HG03571 (cell line): ENCODE data around the gene CD164.
"Not testable (repeated sequence)": the region's sequence is repeated elsewhere in the genome, so short reads cannot be mapped to it uniquely, and the experiment has no call there.

Source experiments
- ATAC-seq: cut with Tn5 transposase; IDR thresholded peaks from one replicate; pipeline ENCODE4 v1.9.1; 2021; ENCODE audit not compliant: unreplicated experiment

CD164 gene

GRCh38 chr6:109344226-109344625 lies 38.0 kb downstream of the CD164 start:
- ATAC-seq = no peak

GRCh38 chr6:109343518-109343917 lies 38.7 kb downstream of the CD164 start:
- ATAC-seq = no peak

GRCh38 chr6:109342911-109343310 lies 39.4 kb downstream of the CD164 start:
- no peak for ATAC-seq

GRCh38 chr6:109342506-109342905 lies 39.8 kb downstream of the CD164 start:
- no peak for ATAC-seq

GRCh38 chr6:109340811-109341210 lies 41.5 kb downstream of the CD164 start:
- ATAC-seq = no peak

- no peak for ATAC-seq
These were observed 42.2 kb downstream of the CD164 start for GRCh38 chr6:109339906-109340678.

GRCh38 chr6:109336221-109336961 lies 45.9 kb downstream of the CD164 start:
- no peak for ATAC-seq

- not testable (repeated sequence) for ATAC-seq
These were observed 48.4 kb downstream of the CD164 start for GRCh38 chr6:109333870-109334269.

- no peak for ATAC-seq
These were observed 49.5 kb downstream of the CD164 start for GRCh38 chr6:109332748-109333147.

- ATAC-seq = no peak
These were observed 51.2 kb downstream of the CD164 start for GRCh38 chr6:109331081-109331480.

- ATAC-seq = no peak
These were observed 52.0 kb downstream of the CD164 start for GRCh38 chr6:109330263-109330662.

- ATAC-seq = no peak
These were observed 53.6 kb downstream of the CD164 start for GRCh38 chr6:109328629-109329028.

GRCh38 chr6:109327959-109328358 lies 54.3 kb downstream of the CD164 start:
- ATAC-seq = no peak

- ATAC-seq = no peak
These were observed 54.8 kb downstream of the CD164 start for GRCh38 chr6:109327491-109327890.

GRCh38 chr6:109326351-109326750 lies 55.9 kb downstream of the CD164 start:
- no peak for ATAC-seq

- ATAC-seq = no peak
These were observed 56.9 kb downstream of the CD164 start for GRCh38 chr6:109325400-109325801.

- no peak for ATAC-seq
These were observed 59.0 kb downstream of the CD164 start for GRCh38 chr6:109323241-109323640.

GRCh38 chr6:109322825-109323224 lies 59.4 kb downstream of the CD164 start:
- no peak for ATAC-seq

GRCh38 chr6:109321752-109322151 lies 60.5 kb downstream of the CD164 start:
- ATAC-seq = no peak

GRCh38 chr6:109320072-109320471 lies 62.2 kb downstream of the CD164 start:
- ATAC-seq = no peak

- ATAC-seq = no peak
These were observed 63.9 kb downstream of the CD164 start for GRCh38 chr6:109318328-109318876.

GRCh38 chr6:109316909-109317308 lies 65.4 kb downstream of the CD164 start:
- ATAC-seq = no peak
